ENCODE data around the gene ATP11A. TPM values are rescaled to one million over a fixed set of nuclear protein-coding genes. Genes with fewer than 3 reads are reported as not detected.
"Not testable (repeated sequence)": the region's sequence is repeated elsewhere in the genome, so short reads cannot be mapped to it uniquely, and the experiment has no call there.

The ATP11A gene
- total RNA-seq, 1 donor from 2014 or later: 191 TPM

DNA sequence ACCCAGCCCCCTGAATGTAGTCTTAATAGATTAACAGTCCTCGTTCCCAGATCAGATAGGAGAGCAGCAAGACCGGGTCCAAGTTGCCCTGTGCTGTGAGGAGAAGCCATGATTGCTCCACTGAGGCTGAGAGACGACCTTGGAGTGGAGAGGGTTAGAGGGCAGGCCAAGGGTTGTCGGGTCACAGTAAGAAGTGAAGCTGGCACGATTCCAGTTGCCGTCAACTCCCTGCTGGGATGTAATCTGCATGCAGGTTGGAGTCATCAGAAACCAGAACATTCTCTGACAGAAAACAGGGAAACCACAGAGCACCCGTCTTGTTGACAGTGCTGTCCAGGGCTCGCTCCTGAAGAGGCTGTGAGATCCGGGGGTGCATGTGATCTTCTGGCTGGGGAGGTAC, 19.0 kb upstream of the ATP11A start:
- DNase-seq (ENCODE audit: low spot score): no peak

DNA sequence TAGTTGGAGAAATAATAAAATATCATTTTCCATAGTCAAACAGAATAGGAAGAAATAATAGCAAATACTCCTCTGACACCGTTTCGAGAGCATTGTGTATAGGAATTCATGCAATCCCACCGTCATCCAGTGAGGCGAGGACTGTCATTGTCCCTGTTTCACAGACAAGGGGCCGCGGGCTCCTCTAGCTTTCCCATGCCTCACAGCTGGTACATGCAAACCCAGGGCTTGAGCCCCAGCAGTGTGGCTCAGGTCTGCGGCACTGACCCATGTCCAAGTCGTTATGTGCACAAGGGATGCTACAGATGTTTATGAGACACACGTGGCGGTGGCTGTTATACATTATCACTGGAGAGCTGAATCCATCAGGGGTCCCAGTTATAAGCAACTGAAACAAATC, 18.5 kb upstream of the ATP11A start:
- no peak for DNase-seq (ENCODE audit: low spot score)

DNA sequence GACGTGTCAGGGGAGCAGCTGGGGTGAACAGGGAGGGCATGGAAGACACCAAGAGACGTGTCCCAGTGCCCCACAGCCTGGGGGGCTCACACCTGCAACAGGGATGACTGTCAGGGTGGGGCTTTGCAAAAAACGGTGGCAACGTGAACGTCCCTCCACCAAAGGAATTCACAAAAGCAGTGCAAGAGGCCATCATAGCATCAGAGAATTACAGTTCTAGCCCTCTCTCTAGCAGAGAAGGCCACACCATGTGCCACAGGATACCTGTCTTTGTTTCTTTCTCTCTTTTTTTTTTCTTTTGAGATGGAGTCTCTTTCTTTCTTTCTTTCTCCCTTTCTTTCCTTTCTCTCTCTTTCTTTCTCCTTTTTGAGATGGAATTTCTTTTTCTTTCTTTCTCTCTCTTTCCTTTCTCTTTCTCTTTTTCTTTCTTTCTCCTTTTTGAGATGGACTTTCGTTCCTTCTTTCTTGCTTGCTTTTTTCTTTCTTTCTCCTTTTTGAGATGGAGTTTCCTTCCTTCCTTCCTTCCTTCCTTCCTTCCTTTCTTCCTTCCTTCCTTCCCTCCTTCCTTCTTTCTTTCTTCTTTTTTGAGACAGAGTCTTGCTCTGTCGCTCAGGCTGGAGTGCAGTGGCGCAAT, 17.1 kb upstream of the ATP11A start:
- no peak for DNase-seq (ENCODE audit: low spot score)

DNA sequence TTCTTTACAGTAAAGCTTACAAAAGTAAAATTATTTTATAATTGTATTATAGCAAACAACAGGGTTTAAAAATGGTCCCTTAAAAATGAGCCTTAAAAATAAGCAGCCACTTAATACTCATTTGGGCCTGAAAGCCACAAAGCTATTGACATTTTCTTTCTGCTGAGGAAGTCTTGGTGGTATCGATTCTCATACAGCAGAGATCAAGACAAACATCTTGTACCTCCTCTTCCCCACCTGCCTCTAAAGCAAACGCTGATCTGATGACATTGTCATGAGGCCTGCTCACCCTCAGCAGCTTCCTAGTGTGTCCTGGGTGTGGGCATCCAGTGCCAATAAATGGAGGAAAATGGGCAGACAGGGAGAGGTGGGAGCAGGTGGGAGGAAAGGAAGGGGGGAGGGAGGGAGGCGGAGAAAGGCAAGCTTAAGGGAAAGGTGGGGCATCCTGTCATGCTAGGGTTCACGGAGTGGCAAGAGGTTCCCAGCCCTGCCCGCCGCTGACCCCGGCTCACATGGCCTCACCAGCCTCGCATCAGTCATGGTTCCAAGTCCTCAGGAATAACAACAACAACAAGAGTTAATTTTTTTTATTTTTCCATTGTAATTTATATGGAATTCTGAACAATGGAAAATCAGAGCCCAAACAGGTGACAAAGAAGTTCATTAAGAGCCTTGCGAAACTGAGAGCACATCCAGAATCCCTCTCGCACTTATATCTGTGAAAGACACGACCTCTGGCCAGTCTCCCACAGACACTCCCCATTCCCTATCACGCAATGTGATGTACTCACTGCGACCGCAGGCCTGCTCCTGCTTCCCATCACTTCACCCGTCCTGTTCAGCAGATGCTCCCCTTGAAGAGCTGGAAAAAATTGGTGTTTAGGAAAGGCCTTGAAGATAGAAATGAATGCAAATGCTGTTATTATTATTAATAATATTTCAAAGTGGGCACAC, 15.1 kb upstream of the ATP11A start:
- DNase-seq (ENCODE audit: low spot score): peak; percentile 52

DNA sequence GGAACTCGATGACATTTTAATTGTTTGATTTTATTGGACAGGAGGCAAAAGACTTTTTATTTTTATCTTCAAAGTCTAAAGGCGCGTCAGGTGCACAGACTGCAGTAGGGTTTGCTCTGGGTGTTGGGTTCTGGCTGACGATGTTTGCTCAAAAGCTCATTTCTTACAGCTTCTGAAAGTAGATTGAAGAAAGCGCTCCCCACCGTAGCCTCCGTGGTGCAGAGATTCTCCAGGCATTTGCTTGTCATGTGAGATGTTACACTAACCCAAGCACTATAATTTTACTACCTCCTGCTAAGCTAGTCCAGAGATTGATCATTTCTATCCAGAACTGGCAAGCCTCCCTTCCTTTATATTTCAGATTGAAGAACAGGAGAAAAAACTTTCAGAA, 14.5 kb upstream of the ATP11A start:
- no peak for DNase-seq (ENCODE audit: low spot score)

DNA sequence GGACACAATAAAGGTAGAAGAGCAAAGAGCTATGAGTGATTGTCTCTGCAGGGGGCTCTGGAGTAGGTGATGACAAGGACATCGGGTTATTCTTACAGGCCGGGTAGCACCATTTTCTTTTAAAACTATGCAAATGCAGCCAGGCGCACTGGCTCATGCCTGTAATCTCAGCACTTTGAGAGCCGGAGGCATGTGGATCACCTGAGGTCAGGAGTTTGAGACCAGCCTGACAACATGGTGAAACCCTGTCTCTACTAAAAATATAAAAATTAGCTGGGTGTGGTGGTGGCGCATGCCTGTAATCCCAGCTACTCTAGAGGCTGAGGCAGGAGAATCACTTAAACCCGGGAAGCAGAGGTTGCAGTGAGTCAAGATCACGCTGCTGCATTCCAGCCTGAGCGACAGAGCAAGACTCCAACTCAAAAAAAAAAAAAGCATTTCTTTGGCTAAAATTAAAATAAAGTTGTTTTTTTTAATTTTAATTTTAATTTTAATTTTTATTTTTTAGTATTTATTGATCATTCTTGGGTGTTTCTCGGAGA, 12.3 kb upstream of the ATP11A start:
- DNase-seq (ENCODE audit: low spot score): not testable (repeated sequence)

DNA sequence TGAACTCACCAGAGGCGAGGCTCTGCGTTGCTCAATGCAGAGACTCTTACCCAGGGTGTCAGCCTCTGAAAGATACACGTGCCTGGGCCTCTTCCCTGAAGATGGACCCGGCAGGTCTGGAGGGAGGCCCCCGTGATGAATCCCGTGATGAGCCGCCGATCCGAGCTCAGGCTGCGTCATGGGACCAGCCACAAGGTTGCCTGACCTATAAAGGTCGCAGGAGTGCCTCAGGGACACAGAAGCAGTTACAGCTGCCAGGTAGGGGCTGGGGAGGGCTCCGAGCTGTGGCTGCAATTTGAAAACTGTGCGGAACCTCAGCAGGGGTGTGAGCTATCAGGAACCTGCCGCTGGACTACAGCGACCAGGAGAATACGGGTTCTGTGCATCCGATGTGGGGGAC, 10.5 kb upstream of the ATP11A start:
- DNase-seq (ENCODE audit: low spot score): no peak

DNA sequence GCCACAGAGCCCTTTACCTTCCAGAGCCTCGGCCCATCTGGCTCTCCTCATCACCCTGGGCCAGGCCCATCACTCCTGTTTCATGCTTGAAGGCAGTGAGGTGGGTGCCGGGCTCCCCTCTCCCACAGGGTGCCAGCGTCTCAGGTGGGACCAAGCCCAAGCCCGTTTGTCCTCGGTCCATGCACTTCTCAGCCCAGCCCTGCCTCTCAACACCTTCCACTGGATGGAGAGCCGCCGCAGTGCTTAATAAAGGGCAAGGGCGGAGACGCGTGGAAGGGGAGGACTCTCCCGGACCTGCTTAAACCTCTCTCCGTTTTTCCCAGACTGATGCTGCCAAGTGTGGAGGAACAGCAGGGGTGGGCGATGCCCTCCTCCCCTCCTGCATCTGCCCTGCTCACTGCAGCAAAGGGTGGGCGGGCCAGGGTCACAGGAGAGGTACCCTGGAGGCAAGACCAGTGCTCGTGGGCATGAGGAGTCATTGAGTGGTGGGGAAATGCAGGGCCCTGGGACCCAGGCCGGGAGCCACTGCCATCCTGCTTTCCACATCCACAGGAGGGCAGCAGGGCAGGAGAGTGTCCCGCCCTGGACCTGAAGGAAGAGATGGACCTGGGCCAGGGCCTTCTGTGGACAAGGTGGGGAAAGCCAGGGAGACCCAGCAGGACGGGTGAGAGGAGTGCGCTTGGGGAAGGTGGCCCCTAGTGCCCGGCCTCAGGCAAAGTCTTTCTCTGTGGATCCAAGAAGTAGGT, 9.7 kb upstream of the ATP11A start:
- no peak for DNase-seq (ENCODE audit: low spot score)

DNA sequence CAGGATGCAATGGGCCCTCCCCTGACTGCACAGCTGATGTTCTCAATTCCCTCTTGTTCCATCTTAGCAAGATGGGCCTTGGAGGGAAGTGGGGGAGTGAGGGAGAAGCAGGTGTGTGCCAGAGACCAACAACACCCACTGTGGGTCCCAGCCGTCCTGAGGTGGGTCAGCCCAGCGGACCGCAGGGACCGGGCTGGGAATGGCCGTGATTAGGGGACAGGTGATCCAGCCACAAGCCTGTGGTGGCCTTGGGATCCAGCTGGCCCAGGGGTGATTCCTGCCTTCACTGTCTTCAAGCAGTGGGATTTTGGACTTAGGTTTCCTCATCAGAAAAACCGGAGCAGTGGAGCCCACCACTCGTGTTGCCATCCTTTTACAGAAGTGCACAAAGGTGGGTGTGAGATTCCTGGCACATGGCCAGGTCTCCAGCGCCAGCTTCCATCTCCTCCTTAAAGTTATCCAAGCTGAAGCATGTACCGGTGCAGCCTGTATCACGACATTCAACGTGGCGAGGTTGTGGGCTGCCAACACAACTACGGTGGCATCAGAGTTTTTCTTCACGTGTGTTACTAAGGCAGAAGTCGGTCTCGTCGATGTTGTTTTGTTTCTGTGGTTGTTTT, 9.0 kb upstream of the ATP11A start:
- DNase-seq (ENCODE audit: low spot score): no peak

DNA sequence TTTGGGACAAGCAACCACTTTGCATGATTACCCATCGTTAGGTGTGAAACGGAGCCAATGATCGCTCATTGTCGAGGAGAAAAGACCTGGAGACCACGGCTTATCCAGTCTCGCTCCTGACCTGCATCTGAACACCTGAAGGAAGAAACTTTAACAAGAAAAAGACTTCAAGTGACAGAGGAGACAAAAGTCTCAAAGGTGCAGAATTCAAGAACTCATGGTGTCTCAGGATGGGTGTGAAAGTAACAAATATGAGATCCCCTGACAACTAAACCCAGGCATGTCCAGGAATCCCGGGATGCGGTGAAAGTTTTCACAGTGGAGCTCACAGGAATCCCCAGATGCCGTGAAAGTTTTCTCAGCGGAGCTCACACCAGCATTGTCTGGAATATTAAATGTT, 6.3 kb upstream of the ATP11A start:
- no peak for DNase-seq (ENCODE audit: low spot score)

DNA sequence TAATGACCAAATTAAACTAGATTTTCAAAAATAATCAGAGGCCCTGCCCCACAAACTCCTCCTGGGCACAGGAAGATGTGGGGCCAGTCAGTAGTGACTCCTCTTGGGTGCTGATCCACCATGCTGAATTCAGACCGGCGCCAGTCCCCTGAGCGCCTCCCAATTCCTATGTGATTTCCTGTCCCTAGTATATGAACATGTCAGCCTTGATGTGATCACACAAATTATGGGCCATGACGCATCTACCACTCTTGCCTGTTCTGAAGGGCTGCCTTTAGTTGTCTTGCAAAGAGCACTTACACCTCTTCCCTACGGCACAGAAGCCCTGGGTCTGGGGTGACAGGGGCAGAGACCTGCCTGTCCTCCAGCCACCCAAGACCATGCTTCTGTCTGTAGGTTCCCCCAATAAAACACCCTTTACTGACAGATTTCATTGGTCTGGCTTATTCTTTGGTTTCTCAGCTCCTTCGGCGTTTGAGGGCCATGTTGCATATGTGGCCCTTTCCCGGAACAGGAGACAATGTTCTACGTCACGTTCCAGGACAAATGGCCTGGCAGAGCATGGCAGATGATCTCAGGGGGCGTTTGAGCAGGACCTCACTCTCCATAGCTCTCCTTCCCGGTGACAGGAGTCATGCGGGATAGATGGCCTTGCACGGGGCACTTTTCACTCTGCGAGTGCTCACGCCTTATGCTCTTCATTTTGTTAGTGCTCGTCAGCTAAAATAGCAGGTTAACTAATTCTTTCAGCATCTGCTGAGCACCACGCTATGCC, 5.6 kb upstream of the ATP11A start:
- DNase-seq (ENCODE audit: low spot score): no peak

DNA sequence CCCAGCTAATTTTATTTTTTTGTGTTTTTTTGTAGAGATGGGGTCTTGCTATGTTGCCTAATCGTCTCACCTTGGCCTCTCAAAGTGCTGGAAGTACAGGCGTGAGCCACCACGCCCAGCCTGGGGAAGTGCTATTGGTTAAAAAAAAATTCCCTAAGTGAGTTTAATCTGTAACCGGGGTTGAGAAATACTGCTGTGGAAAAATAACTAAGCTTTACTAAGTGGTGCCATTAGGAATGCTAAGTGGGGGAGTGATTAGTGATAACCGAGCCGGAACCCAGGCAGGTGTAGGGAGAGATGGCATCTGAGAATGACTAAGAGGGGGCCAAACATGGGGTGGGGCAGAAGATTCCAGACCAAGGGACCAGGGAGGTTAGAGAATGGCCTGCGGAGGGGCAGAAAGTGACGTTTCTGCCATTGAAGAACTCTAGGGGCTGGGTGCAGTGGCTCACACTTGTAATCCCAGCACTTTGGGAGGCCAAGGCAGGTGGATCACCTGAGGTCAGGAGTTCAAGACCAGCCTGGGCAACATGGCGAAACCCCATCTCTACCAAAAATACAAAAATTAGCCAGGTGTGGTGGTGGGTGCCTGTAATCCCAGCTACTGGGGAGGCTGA, 4.5 kb upstream of the ATP11A start:
- peak; percentile 60 for DNase-seq (ENCODE audit: low spot score)

DNA sequence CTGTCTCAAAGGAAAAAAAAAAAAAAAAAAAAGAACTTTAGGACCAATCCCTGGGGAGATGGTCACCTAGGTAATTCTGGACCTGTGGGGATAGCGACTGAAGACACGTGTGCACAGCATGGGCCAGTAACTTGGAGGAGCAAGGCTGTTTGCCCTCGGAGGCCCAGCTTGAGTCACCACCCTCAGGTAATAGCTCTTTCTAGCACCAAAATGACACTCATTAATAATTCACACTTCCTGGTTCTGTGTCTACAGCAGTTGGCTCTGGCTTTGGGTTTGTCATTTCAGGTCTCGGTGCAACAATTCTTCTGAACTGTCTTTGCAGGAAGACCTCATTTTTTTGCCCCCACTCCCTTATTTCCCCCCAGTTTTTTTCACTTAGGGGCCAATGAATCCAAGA, 3.9 kb upstream of the ATP11A start:
- peak; percentile 70 for DNase-seq (ENCODE audit: low spot score)

DNA sequence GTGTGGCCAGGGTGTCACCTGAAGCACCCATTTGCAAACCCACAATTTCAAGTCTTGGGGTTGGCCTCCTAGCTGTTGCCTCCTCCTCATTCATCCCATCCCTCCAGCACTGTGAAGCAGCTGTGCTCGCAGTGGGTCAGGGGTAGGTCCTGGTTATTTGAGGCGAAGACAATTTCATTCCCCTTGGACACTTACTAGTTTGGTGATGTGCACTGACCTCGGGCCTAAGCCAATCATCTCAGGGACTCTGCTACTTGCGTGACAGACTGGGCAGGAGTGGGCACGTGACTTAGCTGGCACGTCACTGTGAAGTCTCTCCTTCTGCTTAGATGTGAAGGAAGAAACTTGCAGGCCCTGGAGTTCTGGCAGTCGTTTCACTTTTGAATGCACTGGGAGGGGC, 3.5 kb upstream of the ATP11A start:
- peak; percentile 65 for DNase-seq (ENCODE audit: low spot score)

DNA sequence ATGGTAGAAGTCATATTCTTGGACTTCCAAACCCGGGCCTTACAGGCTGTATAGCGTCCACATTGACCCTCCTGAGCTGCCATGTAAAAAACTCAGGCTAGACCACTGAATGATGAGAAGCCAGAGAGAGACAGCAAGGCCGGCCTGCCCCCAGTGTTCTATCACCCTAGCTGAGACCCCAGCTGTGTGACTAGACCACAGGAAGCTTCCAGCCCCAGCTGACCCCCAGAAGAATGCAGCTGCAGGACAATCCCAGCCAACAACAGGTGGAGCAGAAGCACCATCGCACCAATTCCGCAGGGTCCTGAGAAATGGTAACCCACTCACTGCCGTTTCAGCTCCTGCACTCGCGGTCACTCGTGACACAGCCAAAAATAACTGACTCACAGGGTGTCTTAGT, 2.9 kb upstream of the ATP11A start:
- DNase-seq (ENCODE audit: low spot score): no peak

DNA sequence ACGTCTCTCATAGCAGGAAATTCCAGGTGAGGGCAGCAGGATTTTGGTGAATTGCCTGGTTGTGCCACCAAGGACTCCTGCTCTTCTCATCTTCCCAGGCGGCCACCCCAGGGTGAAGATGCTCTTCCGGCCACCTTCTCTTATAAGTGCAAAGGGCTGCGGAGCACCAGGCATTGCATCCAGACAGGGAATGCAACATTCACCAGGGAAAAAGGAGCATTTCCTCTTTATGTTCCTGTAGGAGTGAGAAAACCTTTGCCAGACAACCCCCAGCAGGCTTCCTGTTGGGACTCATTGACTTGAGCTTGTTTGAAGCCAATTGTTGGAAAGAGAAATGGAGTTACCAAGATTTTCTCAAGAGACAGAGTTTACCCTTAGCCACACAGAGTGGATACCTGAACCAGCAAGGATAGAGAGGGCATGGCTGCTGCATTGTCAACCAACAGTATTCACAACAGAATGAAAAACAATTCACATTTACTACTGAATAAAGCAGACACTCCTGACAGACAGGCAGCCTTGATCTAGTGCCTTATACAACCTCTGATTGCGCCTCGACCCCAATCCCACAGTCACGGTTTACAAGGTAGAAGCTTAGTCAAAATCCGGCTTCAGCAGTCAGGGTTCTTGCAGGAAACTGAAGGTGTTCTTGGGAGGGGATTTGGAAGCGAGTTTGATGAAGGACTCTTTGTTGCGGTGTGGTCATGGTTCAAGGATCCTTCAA, 1.8 kb upstream of the ATP11A start:
- DNase-seq (ENCODE audit: low spot score): no peak

DNA sequence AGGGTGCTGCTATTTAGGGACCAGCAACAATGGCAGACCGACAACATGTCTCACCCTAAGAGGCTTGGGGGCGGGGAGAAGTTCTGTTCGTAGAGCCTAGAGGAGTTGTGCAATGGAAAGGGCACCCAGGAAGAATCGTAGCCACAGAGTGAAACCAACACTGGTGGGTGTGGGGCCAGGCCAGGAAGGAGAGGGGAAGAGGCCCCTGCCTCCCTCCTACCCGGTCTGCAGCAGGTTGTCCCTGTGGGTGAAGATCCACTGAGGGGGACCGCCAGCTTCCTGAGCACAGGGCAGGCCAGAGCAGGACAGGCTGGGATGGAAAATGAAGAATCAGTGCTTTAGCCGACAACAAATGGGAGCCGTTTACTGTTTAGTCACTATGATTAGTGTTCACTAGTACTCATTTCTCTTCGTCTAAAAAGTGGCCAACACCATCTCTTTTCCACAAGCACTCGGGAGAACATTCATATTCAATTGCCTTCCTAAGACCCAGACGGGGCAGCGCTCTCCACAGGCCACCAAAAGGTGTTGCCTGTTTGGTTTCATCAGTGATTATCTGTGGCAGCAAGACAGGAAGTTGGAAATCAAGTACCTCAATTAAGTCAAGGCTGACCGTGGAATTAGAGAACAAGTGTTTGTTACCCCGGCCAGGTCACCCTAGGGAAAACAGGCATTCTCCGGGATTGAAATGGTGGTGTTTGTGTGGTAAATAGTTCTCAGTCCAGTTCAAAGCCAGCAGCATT, 1.1 kb upstream of the ATP11A start:
- no peak for DNase-seq (ENCODE audit: low spot score)

DNA sequence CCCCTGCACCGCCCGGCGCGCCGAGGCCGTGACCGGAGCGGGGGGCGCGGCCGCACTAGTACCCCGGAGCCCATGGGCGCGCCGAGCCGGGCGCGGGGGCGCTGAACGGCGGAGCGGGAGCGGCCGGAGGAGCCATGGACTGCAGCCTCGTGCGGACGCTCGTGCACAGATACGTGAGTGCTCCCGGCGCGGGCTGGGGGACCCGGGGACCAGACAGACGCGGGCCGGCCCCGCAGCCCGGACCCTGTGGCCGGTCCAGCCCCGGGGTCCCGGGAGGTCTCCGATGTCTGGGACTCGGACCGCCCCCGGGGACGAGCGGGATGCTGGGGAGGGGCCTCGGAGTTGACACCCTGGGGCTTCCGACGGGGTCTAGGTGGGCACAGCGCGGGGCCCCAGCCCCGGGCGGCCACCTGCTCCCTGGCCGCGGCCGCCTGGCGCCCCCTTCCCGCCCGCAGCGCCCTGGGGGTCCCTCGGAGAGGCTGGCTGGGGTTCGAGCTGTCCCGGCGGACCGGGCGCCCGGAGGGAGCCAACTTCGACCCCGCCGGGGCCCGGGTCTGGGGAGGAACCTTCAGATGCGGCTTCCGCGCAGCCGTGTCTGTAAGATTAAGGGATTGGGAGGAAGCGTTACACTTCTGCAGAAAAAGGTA, 568 bp downstream of the ATP11A start:
- peak; percentile 31 for DNase-seq (ENCODE audit: low spot score)

DNA sequence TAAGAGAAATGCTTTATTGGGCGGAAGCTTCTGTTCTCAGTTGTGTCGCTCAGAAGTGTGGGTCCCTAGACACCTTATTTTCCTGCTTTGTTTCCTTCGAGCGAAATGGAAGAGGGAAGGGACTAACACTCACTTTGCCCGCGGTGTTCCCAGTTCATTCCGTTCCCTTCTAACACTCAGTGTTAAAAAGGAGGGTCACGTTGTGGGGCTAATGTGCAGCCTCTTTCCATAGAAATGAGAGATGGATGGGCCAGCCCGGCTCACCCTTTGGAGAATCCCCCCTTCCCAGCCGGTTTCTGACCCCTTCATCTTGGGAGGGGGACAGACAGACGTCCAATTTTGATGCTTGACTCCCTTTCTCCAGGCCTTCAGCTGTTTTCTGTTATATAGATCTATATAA, 2.3 kb downstream of the ATP11A start:
- DNase-seq (ENCODE audit: low spot score): no peak
